OCI-LY7 (cell line): ENCODE measurements around the gene IQCB1. TPM values are rescaled to one million over a fixed set of nuclear protein-coding genes. Genes with fewer than 3 reads are reported as not detected.
"Not testable (repeated sequence)": the region's sequence is repeated elsewhere in the genome, so short reads cannot be mapped to it uniquely, and the experiment has no call there.

Source experiments
- BruUV-seq: library from RNA; stranded (reverse); fragments of 400-500 nt; replicated peaks from 2 replicates; lab custom pipeline; 2021; lab: Mats Ljungman, UMichigan
- CTCF ChIA-PET: fragments of 300-600 bp; sonication (Branson Sonifier 250); formaldehyde crosslinking; loops from one replicate; lab custom pipeline; 2022; ENCODE audit warnings: antibody characterized with exemption; ENCODE audit not compliant: unreplicated experiment; lab: Charles Lee
- POLR2A ChIA-PET: fragments of 300-600 bp; sonication (Branson Sonifier 250); formaldehyde crosslinking; loops from one replicate; lab custom pipeline; 2022; ENCODE audit warnings: antibody characterized with exemption; lab: Charles Lee
- DNase-seq: peaks from one replicate; pipeline ENCODE4 v3.0.0-alpha.2; 2015; ENCODE audit warnings: low spot score
- H2AFZ ChIP-seq: fragments of 200-600 bp; sonication (generic), shearing (Covaris generic); 2 replicates; pipeline ENCODE4 v1.6.1; 2014; ENCODE audit warnings: mild to moderate bottlenecking, antibody characterized with exemption, low read length, moderate library complexity
- H3K27ac ChIP-seq: fragments of 200-600 bp; sonication (generic); 2 replicates; pipeline ENCODE4 v1.5.1; 2014; ENCODE audit warnings: mixed run types, low read depth, mild to moderate bottlenecking, moderate library complexity, low read length, inconsistent platforms; ENCODE audit not compliant: poor library complexity, severe bottlenecking
- H3K36me3 ChIP-seq: fragments of 200-600 bp; sonication (generic); 2 replicates; pipeline ENCODE4 v1.6.1; 2014; ENCODE audit warnings: mild to moderate bottlenecking, antibody characterized with exemption, low read length, moderate library complexity, mixed read lengths; ENCODE audit not compliant: insufficient read depth
- H3K4me1 ChIP-seq: fragments of 200-600 bp; sonication (generic); 2 replicates; pipeline ENCODE4 v1.5.1; 2014; ENCODE audit warnings: mild to moderate bottlenecking, low read length; ENCODE audit not compliant: insufficient read depth, poor library complexity, severe bottlenecking
- H3K4me2 ChIP-seq: fragments of 200-600 bp; sonication (generic); 2 replicates; pipeline ENCODE4 v1.6.1; 2014; ENCODE audit warnings: mild to moderate bottlenecking, low read length
- H3K4me3 ChIP-seq: fragments of 200-600 bp; sonication (generic); 2 replicates; pipeline ENCODE4 v1.5.1; 2014; ENCODE audit warnings: mild to moderate bottlenecking, low read depth, low read length; ENCODE audit not compliant: poor library complexity, severe bottlenecking
- H3K79me2 ChIP-seq: fragments of 200-600 bp; sonication (generic); 2 replicates; pipeline ENCODE4 v1.6.1; 2016; ENCODE audit warnings: low read depth, mild to moderate bottlenecking, low read length, moderate library complexity, mixed read lengths; ENCODE audit not compliant: insufficient read depth
- H3K9me2 ChIP-seq: fragments of 200-600 bp; sonication (generic); 2 replicates; pipeline ENCODE4 v1.6.1; 2016; ENCODE audit warnings: mild to moderate bottlenecking, low read length, mixed read lengths; ENCODE audit not compliant: insufficient read depth
- H3K9me3 ChIP-seq: fragments of 200-600 bp; sonication (generic); 2 replicates; pipeline ENCODE4 v1.6.1; 2014; ENCODE audit warnings: mild to moderate bottlenecking, mixed run types, low read length, mixed read lengths
- H4K20me1 ChIP-seq: fragments of 200-600 bp; sonication (generic); 2 replicates; pipeline ENCODE4 v1.6.1; 2014; ENCODE audit warnings: mild to moderate bottlenecking, antibody characterized with exemption, low read length, moderate library complexity, mixed read lengths; ENCODE audit not compliant: insufficient read depth
- EZH2phosphoT487 ChIP-seq: fragments of 200-600 bp; sonication (generic); IDR thresholded peaks from 2 replicates; pipeline ENCODE4 v1.6.1; 2018; ENCODE audit warnings: low read depth, borderline replicate concordance, mild to moderate bottlenecking, mixed run types, antibody characterized with exemption, low read length, moderate library complexity, mixed read lengths
- intact Hi-C: fragments of 100-400 bp; cut with micrococcal nuclease; formaldehyde crosslinking; loops from one replicate; pipeline ENCODE4 v1.10.0; 2022; ENCODE audit not compliant: unreplicated experiment
- total RNA-seq, 2 experiments: library from RNA; depleted of rRNA in 1 of 2; stranded (reverse); fragments of >200 nt in 1 of 2; shearing (Covaris generic) in 1 of 2; gene quantifications; 2 replicates each; pipeline ENCODE4 v1.2.3, GENCODE V29; 2014 to 2022
- TF ChIP-seq, protein P1 (sequence below): fragments of 200-600 bp; sonication (generic); conservative IDR thresholded peaks from 2 replicates; pipeline ENCODE4 v1.5.1; 2014; ENCODE audit warnings: mild to moderate bottlenecking, antibody characterized with exemption, low read length, moderate library complexity, mixed read lengths

The IQCB1 gene
- total RNA-seq, 2 experiments from 2014 or later, result 77.5 to 100 TPM

- H3K79me2 ChIP-seq, result peaks cover 2% of the 10 kb centered on the region; the same call in 1 of the 2 replicates
- intact Hi-C loops, result no loop called here
- no peaks in the 10 kb centered on the region for H3K9me2 ChIP-seq
These were observed 34.9 kb upstream of the IQCB1 start for GRCh38 chr3:121869736-121870135.

GRCh38 chr3:121863801-121864200 lies 28.9 kb upstream of the IQCB1 start:
- Histone ChIP-seq H3K4me3 (no peak overlapping the region), H3K9me2 (no peaks in the 10 kb centered on the region), H3K9me3 (no peaks in the 10 kb centered on the region), H3K36me3 (peaks cover 69% of the 10 kb centered on the region), H3K79me2 (peaks cover 10% of the 10 kb centered on the region; the same call in 1 of the 2 replicates), H2AFZ (no peak overlapping the region), H4K20me1 (no peaks in the 10 kb centered on the region), H3K27ac (no peak overlapping the region), H3K4me2 (no peak overlapping the region), H3K4me1 (no peaks in the 10 kb centered on the region)
- BruUV-seq, result no TSS peak
- DNase-seq, result no peak
- POLR2A ChIA-PET, result interaction anchor here (0.6 to 2.0 kb wide), 3 partner anchors 10 to 180 kb away, joined by 3 to 15 read pairs (median 3); no protein-coding TSS in a partner anchor
- TF ChIP-seq, protein P1, sequence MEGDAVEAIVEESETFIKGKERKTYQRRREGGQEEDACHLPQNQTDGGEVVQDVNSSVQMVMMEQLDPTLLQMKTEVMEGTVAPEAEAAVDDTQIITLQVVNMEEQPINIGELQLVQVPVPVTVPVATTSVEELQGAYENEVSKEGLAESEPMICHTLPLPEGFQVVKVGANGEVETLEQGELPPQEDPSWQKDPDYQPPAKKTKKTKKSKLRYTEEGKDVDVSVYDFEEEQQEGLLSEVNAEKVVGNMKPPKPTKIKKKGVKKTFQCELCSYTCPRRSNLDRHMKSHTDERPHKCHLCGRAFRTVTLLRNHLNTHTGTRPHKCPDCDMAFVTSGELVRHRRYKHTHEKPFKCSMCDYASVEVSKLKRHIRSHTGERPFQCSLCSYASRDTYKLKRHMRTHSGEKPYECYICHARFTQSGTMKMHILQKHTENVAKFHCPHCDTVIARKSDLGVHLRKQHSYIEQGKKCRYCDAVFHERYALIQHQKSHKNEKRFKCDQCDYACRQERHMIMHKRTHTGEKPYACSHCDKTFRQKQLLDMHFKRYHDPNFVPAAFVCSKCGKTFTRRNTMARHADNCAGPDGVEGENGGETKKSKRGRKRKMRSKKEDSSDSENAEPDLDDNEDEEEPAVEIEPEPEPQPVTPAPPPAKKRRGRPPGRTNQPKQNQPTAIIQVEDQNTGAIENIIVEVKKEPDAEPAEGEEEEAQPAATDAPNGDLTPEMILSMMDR, result no peak
- TF ChIP-seq EZH2phosphoT487, result no peak
- intact Hi-C loops, result no loop called here
- CTCF ChIA-PET, result no interaction called here

More at GRCh38 chr3:121869736-121870135, 34.9 kb upstream of the IQCB1 start:
- peaks cover 14% of the 10 kb centered on the region for H3K4me1 ChIP-seq
- H3K4me3 ChIP-seq, result no peak overlapping the region
- H4K20me1 ChIP-seq, result no peaks in the 10 kb centered on the region
- H3K27ac ChIP-seq, result no peak overlapping the region
- H3K9me3 ChIP-seq, result no peaks in the 10 kb centered on the region
- H3K36me3 ChIP-seq, result peaks cover 94% of the 10 kb centered on the region
- ChIA-PET POLR2A (interaction anchor here (0.5 to 1.2 kb wide), 8 partner anchors 10 to 170 kb away, joined by 3 to 5 read pairs (median 3); partner anchors contain the start of gene SLC15A2), CTCF (no interaction called here)
- H2AFZ ChIP-seq, result no peak overlapping the region
- no TSS peak for BruUV-seq
- no peak for TF ChIP-seq EZH2phosphoT487
- TF ChIP-seq, protein P1, result no peak
- no peak for DNase-seq
- no peak overlapping the region for H3K4me2 ChIP-seq

DNA sequence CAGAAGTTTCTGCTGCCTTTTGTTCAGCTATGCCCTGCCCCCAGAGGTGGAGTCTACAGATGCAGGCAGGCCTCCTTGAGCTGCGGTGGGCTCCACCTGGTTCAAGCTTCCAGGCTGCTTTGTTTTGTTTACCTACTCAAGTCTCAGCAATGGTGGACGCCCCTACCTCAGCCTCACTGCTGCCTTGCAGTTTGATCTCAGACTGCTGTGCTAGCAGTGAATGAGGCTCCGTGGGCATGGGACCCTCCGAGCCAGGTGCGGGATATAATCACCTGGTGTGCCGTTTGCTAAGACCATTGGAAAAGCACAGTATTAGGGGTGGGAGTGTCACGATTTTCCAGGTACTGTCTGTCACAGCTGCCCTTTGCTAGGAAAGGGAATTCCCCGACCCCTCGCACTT lies 28.4 kb upstream of the IQCB1 start:
- H3K4me2 ChIP-seq, H2AFZ ChIP-seq, H3K27ac ChIP-seq, CTCF ChIA-PET, H3K79me2 ChIP-seq, intact Hi-C loops, BruUV-seq, H3K9me2 ChIP-seq, H3K4me1 ChIP-seq, DNase-seq, H3K9me3 ChIP-seq, H3K4me3 ChIP-seq, H4K20me1 ChIP-seq: not testable (repeated sequence)
- POLR2A ChIA-PET, result interaction anchor here (1.0 to 2.0 kb wide), 2 partner anchors 11 to 248 kb away, joined by 4 to 15 read pairs; no protein-coding TSS in a partner anchor
- H3K36me3 ChIP-seq, result peaks cover 70% of the 10 kb centered on the region

DNA sequence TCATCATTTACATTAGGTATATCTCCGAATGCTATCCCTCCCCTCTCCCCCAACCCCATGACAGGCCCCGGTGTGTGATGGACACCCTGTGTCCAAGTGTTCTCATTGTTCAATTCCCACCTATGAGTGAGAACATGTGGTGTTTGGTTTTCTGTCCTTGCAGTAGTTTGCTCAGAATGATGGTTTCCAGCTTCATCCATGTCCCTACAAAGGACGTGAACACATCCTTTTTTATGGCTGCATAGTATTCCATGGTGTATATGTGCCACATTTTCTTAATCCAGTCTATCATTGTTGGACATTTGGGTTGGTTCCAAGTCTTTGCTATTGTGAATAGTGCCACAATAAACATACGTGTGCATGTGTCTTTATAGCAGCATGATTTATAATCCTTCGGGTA lies 22.9 kb upstream of the IQCB1 start:
- H2AFZ ChIP-seq, H4K20me1 ChIP-seq, H3K9me2 ChIP-seq, H3K4me3 ChIP-seq, DNase-seq, H3K4me2 ChIP-seq, BruUV-seq, H3K4me1 ChIP-seq, H3K27ac ChIP-seq, H3K9me3 ChIP-seq, CTCF ChIA-PET: not testable (repeated sequence)
- Histone ChIP-seq H3K79me2 (peaks cover 30% of the 10 kb centered on the region; the same call in 1 of the 2 replicates), H3K36me3 (peaks cover 64% of the 10 kb centered on the region)
- intact Hi-C loops, result loop anchor here (5.0 kb wide), 1 partner anchor 400 kb away; no protein-coding TSS in a partner anchor
- POLR2A ChIA-PET, result interaction anchor here (1.3 kb wide), 1 partner anchor 16 kb away, joined by 5 read pairs; no protein-coding TSS in a partner anchor
